GM21526 (cell line): ENCODE measurements around the gene RPS6KA5.
"Not testable (repeated sequence)": the region's sequence is repeated elsewhere in the genome, so short reads cannot be mapped to it uniquely, and the experiment has no call there.

Experiments used
- ATAC-seq: cut with Tn5 transposase; IDR thresholded peaks from one replicate; pipeline ENCODE4 v1.9.1; 2021; ENCODE audit warnings: moderate library complexity; ENCODE audit not compliant: unreplicated experiment, low FRiP score

The RPS6KA5 gene

DNA sequence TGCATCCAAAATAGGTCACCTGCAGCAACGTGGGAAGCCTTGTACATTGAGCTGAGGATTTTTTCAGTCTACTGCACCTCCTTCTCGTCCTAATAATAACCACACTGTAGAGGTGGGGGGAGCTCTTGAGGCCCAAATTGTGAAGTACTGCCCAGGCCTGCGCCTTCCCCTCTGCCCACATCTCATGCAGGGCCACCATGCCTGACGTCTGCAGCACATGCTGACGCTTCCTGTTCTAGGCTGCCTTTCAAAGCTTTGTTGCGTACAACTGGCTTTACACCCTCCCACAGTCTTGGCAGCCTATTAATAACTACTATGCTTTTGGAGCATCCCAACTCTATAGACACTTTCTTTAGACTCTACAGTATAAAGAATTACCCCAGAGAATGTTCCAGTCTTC lies 217.7 kb downstream of the RPS6KA5 start:
- ATAC-seq, result no peak

DNA sequence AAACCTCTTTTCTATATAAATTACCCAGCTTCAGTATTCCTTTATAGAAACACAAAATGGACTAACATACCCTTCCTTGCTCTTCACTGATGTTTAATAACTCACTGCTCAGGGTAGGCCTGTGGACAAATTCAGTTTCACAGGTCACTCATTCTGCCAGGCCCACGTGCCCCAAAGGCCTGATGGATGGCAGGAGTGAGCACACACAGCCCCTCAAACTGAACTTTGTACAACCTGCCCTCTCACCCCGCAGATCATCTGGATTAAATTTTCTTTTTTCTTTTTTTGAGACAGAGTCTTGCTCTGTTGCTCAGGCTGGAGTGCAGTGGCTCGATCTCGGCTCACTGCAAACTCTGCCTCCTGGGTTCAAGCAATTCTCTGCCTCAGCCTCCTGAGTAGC lies 219.8 kb downstream of the RPS6KA5 start:
- not testable (repeated sequence) for ATAC-seq

DNA sequence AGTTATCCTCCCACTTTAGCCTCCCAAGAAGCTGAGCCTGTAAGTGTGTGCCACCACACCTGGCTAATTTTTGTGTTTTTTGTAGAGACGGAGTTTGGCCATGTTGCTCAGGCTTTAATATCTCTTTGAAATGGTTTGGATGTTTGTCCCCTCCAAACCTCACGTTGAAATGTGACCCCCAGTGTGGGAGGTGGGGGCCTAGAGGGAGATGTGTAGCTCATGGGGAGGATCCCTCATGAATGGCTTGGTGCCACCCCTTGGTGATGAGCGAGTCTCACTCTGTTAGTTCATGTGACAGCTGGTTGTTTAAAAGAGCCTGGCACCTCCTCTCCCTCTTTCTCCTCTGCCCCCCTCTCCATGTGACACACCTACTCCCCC lies 220.6 kb downstream of the RPS6KA5 start:
- no peak for ATAC-seq

DNA sequence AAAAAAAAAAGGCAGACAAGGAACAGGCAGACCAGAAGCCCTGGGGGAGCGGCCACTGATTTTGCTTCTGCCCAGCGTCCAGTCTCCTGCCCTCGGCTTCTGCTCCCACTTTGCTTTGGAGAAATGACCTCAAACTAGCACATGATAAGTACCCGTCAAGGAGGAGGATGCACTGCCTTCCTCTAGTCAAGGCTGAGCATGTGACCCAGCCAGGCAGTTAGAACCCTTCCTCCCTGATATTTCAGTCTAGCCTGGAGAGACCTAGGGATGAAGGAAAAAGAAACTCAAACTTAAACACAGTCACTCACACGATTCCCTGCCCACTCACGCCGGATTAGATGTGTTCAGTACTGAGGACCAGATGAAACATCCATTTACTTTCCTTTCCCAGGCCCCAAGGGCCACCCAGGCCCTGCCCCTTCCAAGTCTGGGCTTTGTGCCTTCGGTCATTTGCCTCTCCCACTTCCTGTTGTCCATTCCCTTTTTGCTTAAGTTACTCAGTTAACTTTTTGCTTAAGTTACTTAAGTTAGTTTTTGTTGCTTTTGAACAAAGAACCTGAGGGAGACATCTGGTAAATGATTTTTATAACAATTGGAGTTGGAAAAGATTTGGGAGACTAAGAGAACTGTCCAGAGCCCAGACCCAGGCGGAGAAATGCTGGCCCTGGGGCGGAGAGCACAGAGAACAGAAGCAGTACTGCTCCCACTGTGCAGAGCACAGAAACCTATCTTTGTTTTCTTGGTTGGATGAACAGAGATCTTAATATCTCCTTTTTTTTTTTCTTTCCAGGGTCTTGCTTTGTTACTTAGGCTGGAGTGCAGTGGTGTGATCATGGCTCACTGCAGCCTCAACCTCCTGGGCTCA lies 221.2 kb downstream of the RPS6KA5 start:
- no peak for ATAC-seq

DNA sequence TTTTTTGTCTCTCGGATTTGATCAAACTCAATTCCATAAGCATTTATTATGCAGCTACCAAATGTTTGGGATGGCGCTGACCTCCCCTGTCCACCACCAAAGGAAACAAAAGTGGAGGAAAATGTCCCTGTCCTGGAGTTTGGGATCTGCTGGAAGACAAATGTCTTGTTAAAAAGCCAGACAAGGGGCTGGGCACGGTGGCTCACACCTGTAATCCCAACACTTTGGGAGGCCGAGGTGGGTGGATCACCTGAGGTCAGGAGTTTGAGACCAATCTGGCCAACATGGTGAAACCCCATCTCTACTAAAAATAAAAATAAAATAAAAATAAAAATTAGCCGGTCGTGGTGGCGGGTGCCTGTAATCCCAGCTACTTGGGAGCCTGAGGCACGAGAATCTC lies 221.9 kb downstream of the RPS6KA5 start:
- ATAC-seq, result not testable (repeated sequence)

DNA sequence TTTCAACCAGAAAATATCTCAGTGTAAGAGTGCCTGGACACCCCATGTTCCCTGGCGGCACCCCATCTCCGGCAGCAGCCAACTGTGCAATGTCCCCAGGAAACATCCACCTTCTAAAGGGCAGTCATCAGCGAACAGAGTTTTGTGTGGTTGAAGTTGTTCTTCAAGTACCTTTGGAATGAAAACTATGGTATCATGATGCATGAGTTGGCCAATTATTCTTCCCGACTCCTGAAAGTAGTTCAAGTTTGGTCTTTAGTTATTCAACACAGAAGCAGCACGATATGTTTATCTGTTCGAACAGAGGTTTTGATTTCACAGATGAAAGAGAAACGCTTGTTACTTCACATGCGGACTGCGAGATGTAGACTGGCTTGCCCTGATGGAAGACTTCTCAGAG lies 223.1 kb downstream of the RPS6KA5 start:
- no peak for ATAC-seq

DNA sequence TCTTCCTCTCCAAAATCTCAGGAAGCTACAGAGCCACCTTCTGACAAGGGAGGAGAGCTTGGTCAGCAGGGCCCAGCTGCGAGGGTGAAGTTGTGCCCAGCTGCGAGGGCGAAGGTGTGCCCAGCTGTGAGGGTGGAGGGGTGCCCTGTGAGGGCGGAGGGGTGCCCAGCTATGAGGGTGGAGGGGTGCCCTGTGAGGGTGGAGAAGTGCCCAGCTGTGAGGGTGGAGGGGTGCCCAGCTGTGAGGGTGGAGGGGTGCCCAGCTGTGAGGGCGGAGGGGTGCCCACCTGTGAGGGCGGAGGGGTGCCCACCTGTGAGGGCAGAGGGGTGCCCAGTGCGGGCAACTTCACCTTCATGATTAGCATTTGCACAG lies 223.8 kb downstream of the RPS6KA5 start:
- ATAC-seq, result no peak

DNA sequence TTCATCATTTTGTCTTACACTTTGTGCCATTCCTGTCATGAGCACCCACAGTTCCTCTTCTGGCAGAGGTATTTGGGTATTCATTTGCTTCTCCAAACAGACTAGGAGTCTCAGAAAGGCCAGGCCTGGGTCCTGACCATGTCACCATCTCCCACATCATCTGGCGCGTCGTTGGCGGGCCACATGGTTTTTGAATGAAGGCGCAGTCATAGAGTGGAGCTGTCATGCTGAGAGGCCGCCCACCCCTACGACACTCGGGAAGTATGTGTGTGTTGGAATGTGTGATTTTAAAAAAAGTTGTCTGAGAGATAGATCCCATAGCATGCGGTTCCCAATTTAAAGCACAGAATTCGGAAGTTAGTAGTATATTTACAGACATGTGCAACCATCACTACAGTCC lies 228.6 kb downstream of the RPS6KA5 start:
- ATAC-seq, result no peak

DNA sequence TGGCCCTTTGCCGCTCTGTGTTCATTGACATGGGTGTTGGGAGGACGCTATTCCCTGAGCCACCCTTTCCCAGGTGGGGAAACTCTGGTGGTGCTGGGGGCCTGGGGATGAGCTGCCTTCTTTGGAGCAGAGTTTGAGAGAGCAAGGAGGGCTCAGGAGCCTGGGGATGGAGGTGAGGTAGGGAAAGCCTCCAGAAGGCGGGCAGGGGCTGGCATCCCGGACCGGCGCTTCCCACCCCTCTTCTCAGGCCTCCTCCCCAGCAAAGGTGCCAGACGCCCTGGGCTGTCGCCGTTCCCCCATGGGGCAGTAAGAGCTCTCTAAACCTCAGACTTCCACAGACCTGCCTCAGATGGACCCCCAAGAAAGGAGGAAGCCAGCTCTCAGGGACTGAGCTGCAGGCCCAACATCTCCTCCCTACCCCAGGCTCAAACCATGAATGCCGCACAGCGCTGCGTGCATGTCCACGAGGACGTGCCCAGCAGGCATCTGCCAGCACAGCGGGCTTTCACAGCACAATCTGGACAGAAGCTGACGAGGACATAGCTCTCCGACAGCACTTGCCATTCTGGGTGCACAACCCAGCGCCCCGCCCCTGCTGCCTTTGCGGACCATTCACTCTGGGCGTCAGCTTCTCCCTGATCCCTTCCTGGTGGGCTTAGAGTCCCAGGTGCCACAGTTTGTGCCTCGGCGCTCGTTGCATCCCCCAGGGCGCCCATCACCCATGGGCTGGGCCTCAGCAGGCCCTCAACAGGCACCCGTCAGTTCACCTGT lies 229.3 kb downstream of the RPS6KA5 start:
- no peak for ATAC-seq

DNA sequence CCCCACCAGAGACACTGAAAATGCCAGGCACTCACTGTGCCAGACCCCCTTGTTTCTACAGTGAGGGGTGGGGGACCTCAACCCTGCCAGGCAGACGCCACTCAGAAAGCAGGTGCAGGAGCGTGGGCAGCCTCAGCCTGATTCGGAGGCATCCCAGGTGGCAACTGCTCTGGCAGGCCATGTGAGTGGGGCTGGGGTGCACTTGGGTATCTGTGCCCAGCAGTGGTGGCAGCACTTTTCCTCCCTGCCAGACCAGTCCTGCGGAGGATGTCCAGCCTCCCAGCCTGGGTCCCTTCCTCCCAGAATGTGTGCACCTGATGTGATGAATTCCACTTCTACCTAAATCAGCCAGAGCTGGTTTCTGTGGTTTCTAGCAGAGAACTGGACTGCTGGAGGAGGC lies 230.8 kb downstream of the RPS6KA5 start:
- ATAC-seq, result no peak

DNA sequence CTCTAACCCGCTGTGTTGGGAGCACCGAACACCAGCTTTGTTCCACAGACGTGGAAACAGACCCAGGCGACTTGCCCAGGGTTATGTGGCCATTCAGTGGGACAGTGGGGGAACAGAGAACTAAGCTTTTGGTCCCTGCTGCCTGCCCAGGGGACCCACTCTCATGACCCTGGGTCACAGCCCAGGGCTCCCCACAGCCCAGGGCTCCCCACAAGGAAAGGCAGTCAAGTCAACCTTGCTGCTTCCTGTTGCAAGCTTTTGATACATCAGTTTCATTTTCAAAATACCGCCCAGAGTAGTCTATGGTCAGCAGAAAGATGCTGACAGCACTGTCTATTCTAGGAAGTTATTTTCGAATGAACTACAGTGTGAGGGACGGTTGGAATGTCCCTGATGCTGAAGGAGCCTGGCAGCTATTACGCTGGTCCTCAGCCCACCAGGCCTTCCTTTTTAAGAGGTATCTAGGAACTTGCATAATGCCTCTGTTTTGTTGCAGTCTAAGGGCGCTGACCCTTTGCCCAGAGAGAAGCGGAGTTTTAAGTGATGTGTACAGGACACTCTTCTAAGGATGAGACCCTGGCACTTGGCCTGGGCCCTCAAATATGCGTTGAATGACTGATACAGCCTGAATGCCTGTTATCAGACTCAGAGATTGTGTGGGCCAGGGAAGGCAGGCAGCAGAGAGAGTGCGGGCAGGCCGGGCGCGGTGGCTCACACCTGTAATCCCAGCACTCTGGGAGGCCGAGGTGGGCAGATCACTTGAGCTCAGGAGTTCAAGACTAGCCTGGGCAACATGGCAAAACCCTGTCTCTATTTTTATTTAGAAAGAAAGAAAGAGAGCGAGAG lies 231.6 kb downstream of the RPS6KA5 start:
- no peak for ATAC-seq

DNA sequence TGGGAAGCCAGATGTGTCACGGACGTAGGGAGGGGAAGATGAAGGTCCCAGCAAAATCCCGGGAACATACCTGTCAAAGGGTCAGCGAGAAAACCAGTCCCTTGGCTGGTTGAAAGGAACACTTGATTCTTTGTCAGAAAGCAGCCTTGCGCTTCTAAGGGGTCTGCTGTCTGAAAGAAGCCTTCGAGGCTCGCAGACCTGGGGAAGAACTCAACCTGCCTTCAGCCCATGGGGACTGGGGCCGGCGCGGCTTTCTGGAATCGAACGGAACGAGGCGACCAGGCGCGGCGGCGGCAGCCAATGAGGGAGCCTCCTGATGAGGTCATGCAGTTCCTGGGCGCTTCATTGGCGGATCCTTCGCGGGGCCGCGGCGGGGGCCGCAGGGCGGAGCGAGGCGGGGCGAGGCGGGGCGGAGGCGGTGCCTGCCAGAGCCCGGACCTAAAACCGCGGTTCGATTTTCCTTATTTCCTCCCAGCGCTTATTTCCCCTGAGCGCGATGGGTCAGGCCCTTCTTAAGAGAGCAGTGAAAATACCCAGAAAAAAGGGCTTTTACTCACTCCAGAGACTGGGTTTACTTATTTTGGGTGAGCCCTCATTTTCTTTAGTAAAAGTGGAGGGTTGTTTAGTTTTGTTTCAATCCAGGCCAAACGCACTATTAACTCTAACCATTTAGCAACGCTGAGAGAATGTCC lies 232.4 kb downstream of the RPS6KA5 start:
- peak; percentile 99 for ATAC-seq

DNA sequence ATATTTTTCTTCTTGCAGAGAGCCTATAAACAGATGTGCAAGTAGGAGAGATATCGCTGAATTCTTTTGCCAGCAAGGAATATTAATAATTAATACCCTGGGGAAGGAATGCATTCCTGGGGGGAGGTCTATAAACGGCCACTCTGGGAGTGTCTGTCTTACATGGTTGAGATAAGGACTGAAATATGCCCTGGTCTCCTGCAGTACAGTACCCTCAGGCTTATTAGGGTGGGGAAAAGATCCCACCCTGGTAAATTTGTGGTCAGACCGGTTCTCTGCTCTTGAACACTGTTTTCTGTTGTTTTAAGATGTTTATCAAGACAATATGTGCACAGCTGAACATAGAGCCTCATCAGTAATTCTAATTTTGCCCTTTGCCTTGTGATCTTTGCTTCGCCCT lies 236.9 kb downstream of the RPS6KA5 start:
- ATAC-seq, result not testable (repeated sequence)

DNA sequence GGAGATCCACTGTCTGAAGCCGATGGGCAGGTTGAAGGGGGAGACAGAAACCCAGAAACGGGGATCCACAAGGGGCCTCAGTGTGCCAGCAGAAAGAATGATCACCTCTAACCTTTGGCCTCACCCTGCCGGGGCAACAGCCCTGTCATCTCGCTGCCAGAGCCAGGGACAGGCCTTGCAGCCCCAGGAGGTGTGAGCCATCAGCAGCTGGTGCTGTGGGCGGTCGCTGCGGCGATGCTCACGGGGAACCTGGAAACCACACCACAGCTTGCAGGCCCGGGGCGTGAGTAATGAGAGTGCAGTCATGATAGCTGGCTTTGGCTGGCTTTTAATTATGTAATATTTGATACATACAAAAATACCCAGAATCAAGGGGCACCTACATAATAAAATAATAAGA lies 239.5 kb downstream of the RPS6KA5 start:
- ATAC-seq, result peak; percentile 77

DNA sequence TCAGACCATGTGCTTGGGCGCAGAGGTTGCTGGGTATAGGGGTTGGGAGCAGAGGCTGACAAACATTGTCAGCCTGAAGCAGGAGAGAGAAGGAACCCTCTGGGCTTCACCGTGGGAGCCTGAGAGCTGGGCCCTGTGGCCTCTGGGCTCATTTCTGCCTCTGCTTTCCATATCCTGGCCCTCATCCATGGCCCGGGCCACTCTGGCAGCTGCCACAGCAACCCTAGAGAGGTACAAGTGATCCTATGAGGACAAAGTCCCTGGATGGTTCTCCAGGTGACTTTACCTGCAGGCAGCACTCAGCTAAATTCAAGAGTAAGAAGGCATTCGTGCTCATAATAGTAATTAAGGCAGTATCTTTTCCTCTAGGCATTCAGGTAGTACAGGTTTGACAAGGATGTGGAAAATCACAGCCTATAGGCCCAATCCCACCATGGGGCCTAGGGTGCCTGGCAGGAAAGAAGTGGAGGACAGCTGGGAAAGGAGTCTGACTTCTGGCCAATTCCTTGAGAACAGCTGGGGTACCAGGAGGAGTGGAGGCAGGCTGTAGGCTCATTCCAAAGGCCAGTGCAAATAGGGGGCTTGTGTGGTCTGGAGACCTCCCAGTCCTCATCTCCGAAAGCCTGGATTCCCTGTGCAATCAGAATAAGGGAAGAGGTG lies 240.6 kb downstream of the RPS6KA5 start:
- ATAC-seq, result no peak

DNA sequence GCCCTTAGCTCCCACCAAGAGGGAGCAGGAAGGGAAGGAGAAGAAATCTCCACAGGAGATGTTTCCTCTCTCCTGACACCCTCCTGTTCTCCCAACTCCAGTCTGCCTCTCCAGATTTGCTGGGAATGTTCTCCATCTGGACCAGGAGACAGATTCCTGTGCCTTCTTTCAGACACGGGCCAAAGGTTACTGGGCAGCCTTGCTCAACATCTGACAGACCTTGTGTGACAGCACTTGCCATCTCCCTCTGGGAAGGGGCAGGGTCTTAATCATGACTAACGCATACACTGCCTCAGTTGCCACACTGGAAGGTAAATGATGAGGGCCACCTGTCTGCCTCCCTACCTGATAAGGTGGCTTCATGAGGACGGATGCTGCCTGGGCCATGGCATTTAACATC lies 241.7 kb downstream of the RPS6KA5 start:
- ATAC-seq, result no peak

DNA sequence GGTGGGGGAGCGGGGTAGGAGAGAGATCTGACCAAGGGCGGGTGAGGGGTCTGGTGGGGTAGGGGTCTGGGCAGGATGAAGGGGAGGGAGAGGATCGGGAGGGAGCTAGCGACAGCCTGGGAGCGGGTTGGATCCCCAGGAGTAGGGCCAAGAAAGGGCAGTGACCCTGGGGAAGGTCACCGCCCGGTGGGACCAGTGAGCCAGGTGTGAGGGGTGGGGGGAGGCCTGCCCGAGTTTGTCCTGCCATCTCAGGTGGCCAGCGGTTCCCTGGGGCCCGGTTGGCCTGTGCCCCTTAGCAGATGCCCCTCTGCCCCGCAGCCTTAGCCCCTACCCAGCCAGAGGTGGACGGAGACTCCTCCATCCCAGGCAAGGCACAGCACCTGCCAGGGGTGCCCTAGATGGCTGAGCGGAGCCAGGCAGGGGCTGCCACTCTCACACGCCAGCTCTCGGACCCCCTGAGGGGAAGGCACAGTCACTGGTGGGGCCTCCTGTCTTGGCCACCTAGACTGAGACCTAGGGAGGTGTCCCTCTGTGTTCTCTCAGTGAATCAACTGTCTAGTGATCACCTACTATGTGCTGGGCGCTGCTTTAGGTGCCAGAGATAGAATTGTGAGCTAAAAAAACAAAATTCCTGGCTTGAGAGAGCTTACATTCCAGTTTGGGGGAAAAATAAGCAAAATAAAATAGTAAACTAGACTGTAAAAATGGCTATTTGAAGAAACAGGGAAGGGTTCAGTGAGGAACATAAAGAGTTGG lies 243.6 kb downstream of the RPS6KA5 start:
- no peak for ATAC-seq

DNA sequence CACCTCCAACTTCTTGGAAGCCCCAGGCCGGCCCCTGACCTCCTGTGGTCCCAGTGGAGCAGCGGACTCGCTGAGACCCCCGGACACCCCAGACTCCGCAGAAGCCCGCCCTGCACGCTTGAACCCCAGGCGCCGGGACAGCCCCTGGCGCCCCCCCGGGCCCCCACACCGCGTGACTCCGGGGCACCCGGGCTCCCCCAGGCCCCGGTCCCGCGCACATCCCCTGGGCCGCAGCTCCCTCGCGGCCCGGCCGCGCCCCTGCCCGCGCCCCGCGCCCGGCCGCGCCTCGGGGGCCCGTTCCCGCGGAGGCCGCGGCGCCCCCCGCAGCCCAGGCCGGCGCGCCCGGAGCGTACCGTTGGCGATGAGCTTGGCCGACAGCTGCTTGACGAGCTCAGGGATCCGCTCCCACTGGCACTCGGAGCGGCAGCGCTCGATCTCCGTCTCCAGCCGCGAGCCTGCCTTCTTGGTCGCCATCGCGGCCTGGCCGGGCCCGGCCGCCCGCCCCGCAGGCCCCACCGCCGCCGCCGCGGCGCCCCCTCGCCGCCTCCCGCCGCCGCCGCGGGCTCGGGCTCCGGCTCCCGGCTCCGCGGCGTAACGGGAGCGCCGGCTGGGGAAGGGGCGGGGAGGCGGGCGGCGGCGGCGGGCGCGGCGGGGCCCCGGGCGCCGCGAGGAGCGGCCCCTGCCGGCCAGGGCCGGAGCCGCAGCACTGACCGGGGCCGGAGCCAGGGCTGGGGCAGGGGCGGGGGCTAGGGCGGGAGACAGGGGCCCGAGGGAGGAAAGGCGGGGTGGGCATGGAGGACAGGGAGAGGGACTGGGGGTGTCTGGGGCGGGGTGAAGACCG lies 244.4 kb downstream of the RPS6KA5 start, which contains the start of gene TTC7B:
Gene TTC7B (minus strand): TSS at position 609 of the 841 bp plus-strand sequence. CDS start 135 bp downstream, at position 474.
- no peak for ATAC-seq

DNA sequence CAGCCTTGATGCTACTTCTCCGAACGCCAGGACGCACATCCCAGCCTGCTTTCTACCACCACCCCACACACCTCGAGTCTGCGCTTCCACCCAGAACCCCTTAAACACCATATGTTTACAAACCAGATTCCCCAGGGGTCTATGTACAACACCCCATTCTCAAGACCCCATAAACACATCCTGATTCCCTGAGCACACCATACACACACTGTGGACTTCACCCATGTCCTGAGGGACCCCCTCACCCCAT lies 244.9 kb downstream of the RPS6KA5 start:
- ATAC-seq, result no peak
